Thoracic aorta endothelial cell (primary cell): ENCODE data around the gene TEN1. TPM values are rescaled to one million over a fixed set of nuclear protein-coding genes. Genes with fewer than 3 reads are reported as not detected.

ENCODE experiments used
- total RNA-seq: library from RNA; depleted of rRNA; stranded (reverse); fragments of >200 nt; gene quantifications from 2 replicates; pipeline ENCODE4 v1.2.3, GENCODE V29; 2012

Gene TEN1
- 11.5 and 14.1 TPM in 2 replicates for total RNA-seq

GRCh38 chr17:75978938-75979704 is at the start of gene TEN1, which contains the start of gene ACOX1:
TSS of gene TEN1 (plus strand) at chr17:75979240. CDS start at chr17:75986193, 6,953 bp downstream.
TSS of gene ACOX1 (minus strand) at chr17:75979166. CDS start at chr17:75979073, 93 bp downstream.

GRCh38 chr17:75940727-75941441 is 38.2 kb upstream of the TEN1 start, which contains the start of gene FBF1:
TSS of gene FBF1 (minus strand) at chr17:75941042. CDS start at chr17:75938149, 2,893 bp downstream.

GRCh38 chr17:76000755-76001521 is 21.9 kb downstream of the TEN1 start, which contains the start of gene CDK3:
TSS of gene CDK3 (plus strand) at chr17:76000855. CDS start at chr17:76001426, 571 bp downstream.

GRCh38 chr17:76027159-76027839 is 48.3 kb downstream of the TEN1 start, which contains the start of gene EVPL:
TSS of gene EVPL (minus strand) at chr17:76027306. CDS start at chr17:76027198, 108 bp downstream.

Other genes with a start within 250 kb of the TEN1 start
- gene GALK1, start 214.0 kb upstream of the TEN1 start, total RNA-seq = 37.8 and 42.7 TPM in 2 replicates
- gene UNK, start 194.4 kb upstream of the TEN1 start, total RNA-seq = 18.5 and 23.1 TPM in 2 replicates
- 3.5 and 3.7 TPM in 2 replicates for gene UNC13D, start 134.8 kb upstream of the TEN1 start, total RNA-seq
- 21.3 and 38.9 TPM in 2 replicates for gene WBP2, start 123.9 kb upstream of the TEN1 start, total RNA-seq
- gene TRIM47, start 100.7 kb upstream of the TEN1 start, total RNA-seq = 21.5 and 38.1 TPM in 2 replicates
- 16.9 and 26.8 TPM in 2 replicates for gene TRIM65, start 82.3 kb upstream of the TEN1 start, total RNA-seq
- gene MRPL38, start 74.4 kb upstream of the TEN1 start, total RNA-seq = 37.6 and 43.0 TPM in 2 replicates
- 7.7 TPM in 2 replicates for gene FBF1, start 38.2 kb upstream of the TEN1 start, total RNA-seq
- gene ACOX1, start 74 bp upstream of the TEN1 start, total RNA-seq = 64.3 and 67.8 TPM in 2 replicates
- 0.40 and 0.86 TPM in 2 replicates for gene CDK3, start 21.6 kb downstream of the TEN1 start, total RNA-seq
- gene EVPL, start 48.1 kb downstream of the TEN1 start, total RNA-seq = not detected in 2 replicates
- 46.4 and 48.1 TPM in 2 replicates for gene SRP68, start 93.3 kb downstream of the TEN1 start, total RNA-seq
- not detected in 2 replicates for gene GALR2, start 95.5 kb downstream of the TEN1 start, total RNA-seq
- 0.07 TPM in 1 of 2 replicates, not detected in the other for gene ZACN, start 99.9 kb downstream of the TEN1 start, total RNA-seq
- gene EXOC7, start 124.5 kb downstream of the TEN1 start, total RNA-seq = 67.6 and 70.4 TPM in 2 replicates
- not detected in 2 replicates for gene FOXJ1, start 162.0 kb downstream of the TEN1 start, total RNA-seq